HG03025 (cell line): ENCODE results near the gene TPO.
"Not testable (repeated sequence)": the region's sequence is repeated elsewhere in the genome, so short reads cannot be mapped to it uniquely, and the experiment has no call there.

Source experiments
- ATAC-seq: cut with Tn5 transposase; IDR thresholded peaks from one replicate; pipeline ENCODE4 v1.9.1; 2021; ENCODE audit warnings: mild to moderate bottlenecking, moderate library complexity; ENCODE audit not compliant: unreplicated experiment, low FRiP score

TPO gene

DNA sequence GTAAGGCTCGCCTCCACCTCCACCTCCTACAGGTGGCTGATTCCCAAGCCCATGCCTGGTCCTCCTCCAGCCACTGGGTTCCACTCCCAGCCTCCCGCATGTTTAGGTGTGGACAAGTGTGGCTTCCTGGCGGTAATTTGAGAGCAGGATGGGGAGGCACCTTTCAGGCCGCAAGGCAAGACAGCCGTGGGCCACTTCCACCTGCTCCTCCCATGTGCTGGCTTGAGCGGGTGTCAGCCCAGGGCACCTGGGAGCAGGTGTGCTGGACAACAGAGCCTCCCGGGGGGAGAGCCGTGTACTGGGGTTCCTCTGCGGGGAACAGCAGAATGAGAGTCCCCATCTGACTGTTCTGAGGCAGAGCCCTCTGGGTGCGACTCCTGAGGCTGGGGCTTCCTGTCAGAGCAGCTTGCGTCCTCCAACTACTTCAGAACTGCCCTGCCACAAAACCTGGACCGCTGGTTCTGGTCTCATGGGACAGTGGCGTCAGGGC, 83.9 kb downstream of the TPO start:
- ATAC-seq: no peak

GRCh38 chr2:1498176-1498575, 84.9 kb downstream of the TPO start:
- ATAC-seq: no peak

GRCh38 chr2:1499033-1499795, 86.0 kb downstream of the TPO start:
- ATAC-seq: no peak

DNA sequence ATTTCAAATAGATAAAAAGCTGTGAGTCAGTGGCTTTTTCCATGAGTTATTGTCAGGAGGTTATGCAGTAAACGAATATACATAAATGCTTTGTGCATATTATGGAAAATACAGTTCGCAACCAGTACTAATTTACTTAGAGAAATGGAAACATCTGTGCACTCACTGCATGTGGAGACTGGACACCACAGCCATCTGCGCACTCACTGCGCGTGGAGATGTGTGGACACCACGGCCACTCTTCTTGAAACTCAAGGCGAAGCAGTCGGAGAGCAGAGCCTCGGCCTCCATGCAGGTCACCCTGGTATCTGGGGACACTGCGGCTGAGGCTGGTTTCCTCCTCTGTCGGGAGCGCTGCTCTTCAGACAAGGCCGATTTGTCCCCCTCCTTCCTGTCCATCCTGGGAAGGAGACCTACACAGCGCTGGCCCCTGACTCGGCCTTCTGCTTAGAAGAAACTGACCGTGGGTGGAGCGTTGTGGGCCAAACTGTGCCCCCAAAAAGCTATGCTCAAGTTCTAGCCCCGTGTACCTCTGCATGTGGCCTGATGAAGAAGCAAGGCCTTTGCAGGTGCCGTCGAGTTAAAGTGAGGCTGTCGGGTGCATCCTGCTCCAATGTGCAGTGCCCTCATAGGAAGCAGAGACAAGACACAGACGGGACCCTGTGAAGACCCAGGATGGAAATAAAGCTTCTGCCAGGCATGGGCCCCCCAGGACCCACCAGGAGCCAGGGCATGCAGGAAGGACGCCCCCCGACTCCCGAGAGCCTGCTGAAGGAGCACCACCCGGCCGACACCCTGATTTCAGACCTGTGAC, 88.0 kb downstream of the TPO start:
- no peak for ATAC-seq

DNA sequence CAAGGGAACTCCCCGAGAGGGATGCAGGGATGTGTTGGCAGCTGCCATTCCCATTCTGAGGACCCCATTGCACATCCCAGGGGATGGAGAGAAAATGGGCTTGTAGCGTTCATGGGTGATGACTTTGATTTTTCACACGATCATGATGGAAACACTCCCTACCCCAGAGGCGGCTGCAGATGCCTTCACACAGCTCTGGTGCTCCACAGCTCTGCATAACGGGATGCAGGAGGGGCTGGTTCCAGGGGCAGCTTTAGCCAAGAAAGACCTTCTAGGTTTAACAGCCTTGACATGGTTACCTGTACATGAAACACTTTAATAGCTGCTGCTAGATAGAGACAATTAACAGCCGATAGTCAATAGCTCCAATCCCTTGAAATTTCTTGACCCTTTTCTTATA, 88.7 kb downstream of the TPO start:
- ATAC-seq: no peak

GRCh38 chr2:1502891-1503304, 89.6 kb downstream of the TPO start:
- ATAC-seq: no peak

DNA sequence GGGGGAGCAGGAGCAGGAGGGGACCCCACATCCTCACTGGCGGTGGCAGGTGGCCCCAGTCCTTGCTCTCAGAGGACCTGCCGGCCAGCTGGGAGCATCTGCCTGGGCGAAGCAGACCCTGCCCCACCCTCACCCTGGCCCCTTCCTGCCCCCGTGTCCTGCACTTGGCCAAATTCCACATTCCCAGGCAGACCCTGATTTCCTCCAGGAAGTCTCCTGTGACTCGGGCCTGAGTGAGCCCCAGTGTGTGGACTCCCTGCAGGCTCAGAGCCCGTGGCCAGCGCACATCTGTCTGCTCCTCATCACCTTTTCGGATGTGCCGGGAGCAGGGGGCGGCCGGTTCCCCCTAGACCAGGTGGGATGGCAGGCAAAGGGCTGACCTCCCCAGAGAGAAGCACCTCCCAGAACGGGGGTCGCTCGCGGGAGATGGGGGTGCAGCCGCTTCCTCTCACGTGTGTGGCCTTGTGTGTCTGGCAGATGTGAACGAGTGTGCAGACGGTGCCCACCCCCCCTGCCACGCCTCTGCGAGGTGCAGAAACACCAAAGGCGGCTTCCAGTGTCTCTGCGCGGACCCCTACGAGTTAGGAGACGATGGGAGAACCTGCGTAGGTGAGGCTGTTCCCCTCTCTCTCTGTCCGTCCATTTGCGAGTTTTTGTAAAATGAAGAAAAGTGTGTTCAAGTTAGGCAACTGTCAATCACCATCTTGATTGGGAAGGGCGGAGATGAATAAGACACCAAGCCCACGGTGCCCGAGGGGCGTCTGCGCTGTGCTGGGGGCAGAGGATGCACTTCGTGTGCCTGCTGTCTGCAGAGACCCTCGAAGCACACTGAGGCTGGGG, 90.4 kb downstream of the TPO start:
- ATAC-seq: no peak

DNA sequence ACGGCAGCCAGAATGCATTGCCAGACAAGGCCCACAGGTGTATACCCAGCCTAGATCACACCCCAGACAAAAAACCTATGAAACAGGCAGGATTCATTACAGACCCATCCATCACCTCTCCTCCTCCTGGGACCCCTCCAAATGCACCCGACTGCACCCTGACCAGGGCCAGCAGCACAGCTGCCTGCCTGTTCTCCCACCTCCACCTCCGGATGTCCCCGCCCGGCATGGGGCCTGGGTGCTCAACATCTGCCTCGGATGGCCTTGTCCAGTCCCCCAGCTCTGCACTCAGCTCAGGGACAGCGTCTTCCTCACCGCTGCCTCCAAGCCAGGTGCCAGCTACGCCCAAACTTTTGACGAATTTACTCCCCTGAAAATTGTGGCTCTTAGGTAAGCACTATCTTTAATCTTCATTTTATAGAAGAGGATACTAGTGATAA, 91.1 kb downstream of the TPO start:
- ATAC-seq: no peak

DNA sequence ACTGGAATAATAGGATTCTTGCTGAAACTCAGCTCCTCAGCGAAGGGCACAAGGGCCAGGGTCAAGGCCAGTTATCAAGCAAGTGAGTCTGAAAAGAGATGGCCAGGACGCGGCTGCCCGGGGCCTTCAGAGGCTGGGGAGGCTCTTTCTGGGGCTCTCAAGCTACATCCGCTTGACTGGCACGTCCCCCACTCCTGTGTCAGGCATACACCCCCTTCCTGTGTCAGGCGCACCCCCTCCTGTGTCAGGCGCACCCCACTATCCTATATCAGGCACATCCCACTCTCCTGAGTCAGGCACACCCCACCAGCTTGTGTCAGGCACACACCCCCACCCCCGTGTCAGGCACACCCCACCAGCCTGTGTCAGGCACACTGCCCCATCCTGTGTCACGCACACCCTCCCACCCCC, 91.8 kb downstream of the TPO start:
- ATAC-seq: no peak

DNA sequence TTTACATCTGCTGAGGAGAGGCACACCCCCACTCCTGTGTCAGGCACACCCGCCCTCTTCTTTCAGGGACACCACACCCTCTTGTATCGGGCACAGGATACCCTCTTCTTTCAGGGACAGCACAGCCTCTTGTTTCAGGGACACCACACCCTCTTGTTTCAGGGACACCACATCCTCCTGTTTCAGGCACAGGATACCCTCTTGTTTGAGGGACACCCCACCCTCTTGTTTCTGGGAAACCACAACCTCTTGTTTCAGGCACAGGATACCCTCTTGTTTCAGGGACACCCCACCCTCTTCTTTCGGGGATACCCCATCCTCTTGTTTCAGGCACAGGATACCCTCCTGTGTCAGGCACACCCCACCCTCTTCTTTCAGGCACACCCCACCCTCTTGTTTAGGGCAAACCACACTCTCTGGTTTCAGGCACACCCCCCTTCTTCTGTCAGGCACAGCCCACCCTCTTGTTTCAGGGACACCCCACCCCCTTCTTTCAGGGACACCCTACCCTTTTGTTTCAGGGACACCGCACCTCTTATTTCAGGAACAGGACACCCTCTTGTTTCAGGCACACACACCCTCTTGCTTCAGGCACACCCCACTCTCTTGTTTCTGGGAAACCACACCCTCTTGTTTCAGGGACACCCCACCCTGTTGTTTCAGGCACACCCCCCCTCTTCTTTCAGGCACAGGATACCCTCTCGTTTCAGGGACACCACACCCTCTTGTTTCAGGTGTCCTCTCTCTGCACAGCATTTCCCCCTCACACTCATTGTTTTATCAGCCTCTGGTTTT, 96.2 kb downstream of the TPO start:
- ATAC-seq: no peak

DNA sequence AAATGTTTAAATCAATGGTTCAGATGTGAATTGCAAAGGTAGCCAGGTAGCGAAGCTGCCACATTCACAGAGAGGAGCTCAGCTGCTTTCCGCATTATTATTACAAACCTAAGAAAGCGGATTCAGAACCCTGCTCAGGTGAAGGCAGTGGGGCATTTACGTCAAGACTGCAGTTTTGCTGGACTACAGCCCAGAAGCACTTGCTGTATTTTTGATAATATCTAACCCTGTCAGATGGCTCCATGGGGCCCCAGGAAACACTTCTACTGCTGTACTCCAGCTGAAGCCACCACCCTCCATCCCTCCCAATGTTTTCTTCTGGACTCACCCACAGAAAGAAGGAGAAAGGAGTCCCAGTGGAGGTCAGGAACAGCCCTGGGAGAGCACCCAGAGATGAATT, 96.9 kb downstream of the TPO start:
- no peak for ATAC-seq

DNA sequence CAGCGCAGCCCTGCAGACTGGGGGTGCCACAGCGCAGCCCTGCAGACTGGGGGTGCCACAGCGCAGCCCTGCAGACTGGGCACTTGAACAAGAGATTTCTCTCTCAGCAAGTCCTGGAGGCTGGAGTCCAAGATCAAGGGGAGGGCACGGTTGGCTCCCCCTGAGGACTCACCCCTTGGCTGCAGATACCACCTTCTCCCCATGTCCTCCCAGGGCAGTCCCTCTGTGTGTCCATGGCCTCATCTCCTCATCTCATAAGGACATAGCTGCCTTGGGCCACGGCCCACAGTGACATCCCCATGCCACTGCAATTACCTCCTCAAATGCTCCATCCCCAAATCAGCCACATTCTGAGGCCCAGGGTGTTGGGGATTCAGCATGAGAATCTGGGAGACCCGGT, 98.2 kb downstream of the TPO start:
- ATAC-seq: no peak

DNA sequence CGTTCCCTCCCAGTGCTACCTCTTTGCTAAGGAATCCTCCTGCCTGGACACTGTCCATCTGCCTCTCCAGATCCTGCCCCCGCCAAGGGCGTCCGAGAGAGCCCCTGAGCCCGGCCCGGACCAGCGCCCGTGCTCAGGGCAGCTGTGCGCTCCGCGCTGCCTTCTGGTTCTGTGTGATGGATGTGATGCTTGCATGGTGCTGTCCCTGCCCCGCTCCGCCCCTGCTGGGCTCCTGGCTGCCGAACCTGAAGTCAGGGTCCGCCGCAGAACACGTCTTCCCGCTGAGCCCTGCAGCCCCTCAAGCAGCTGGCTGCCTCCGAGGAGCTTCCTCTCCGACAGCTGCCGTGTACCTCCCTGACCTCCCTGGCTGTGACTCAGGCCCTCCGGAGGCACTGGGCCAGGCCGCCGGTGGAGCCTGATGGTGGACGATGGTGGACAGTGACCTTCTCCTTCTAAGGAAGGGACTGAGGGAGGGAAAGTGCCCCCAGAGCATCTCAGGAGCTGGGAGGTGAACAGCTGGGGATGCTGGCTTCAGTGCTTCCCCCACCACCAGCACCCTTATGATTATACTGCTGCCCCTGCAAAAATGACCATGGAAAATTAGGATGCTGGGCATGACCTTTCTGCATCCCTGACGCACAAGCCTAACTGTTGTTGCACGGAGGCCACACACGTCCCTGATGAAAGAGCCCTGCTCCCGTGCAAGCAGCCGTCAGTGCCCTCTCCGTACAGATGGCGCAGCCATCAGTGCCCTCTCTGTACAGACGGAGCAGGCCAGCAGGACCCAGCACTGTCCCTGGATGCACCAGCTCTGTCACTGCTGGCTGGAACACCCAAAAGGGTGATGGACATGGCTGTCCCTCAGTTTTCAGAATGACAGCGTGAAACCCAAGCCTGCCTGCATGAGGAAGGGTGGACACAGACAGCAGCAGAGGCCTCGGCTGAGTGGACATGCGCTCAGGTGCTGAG, 99.3 kb downstream of the TPO start:
- ATAC-seq: no peak

- ATAC-seq: no peak
Observed at GRCh38 chr2:1514391-1515072, 101.3 kb downstream of the TPO start.

DNA sequence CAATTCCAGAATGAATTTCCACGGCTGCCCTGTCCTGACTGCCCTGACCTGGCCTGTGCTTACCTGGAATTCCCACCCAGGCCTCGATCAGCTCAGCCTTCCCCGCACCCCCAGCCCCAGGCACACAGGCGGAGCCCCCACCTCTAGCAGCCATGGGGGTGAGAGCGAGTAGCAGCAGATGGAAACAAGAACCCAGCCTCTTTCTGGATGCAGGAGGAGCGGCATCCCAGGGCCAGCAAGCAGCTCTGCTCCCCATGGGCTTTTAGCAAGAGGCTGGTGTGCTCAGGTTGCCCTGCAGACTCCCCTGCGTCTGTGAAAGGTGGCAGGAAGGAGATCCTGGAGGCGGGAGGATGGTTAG, 101.8 kb downstream of the TPO start:
- ATAC-seq: no peak

- ATAC-seq: no peak
Observed at GRCh38 chr2:1515986-1516797, 102.9 kb downstream of the TPO start.

DNA sequence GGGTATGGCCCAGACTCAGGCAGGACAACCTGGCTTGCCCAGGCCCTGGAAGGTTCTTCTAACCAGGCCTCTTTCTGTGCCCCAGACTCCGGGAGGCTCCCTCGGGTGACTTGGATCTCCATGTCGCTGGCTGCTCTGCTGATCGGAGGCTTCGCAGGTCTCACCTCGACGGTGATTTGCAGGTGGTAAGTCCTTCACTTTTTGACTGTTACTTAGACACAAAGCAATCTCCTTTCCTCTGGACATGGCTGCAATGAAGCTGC, 103.5 kb downstream of the TPO start:
- no peak for ATAC-seq

- ATAC-seq: not testable (repeated sequence)
Observed at GRCh38 chr2:1517291-1517690, 104.0 kb downstream of the TPO start.
